CMK (cell line): ENCODE data around the gene PBX1.

Experiments used
- DNase-seq: peaks from one replicate; pipeline ENCODE4 v3.0.0-alpha.2; 2010; ENCODE audit warnings: low read depth

Gene PBX1

DNA sequence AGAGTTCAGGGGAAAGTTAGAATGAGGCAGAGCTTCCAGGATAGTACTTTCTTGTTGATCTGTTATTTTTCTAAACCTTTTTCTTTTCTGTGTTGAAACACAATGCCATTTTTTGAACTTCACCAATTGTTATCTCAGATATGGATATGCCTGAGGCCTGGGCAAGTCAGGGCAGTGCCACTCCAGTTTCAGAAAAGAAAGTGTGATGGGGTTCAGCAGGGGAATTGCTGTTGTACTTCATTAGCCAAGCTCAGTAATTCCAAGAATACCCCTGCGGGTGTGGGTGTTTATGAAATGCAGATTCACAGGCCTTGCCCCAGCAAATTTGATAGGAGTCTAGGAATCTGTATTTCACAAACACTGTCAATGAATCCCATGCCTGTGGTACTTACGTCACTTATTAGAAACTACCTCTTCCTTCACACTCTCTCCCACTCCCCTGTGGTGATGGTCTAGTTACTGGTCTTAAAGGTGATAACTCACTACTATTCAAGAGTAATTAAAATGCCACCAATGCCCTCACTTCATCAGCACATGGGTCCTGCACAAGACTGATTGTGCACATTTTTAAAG is 142.3 kb downstream of the PBX1 start:
- DNase-seq, result no peak

DNA sequence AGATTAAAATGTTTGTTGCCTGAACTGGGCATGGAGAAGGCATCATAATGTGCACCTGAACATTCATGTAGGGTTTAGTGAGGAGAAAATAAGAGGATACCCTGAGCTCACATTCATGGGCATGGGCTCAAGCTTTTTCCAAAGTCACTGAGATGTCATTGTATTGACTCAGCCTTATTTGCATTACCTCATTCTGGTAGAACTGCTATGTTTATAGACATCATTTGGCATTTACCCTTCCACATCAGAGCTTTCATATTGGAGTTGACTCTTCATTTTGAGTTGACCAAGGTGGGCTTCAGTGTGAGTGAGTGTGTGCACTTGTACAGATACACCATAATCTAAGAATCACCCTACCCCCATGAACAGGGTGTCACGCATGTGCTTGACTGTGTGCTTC is 143.2 kb downstream of the PBX1 start:
- DNase-seq, result no peak

- DNase-seq, result no peak
Measured at GRCh38 chr1:164702664-164703063, 143.7 kb downstream of the PBX1 start.

- DNase-seq, result no peak
Measured at GRCh38 chr1:164703463-164703862, 144.5 kb downstream of the PBX1 start.

DNA sequence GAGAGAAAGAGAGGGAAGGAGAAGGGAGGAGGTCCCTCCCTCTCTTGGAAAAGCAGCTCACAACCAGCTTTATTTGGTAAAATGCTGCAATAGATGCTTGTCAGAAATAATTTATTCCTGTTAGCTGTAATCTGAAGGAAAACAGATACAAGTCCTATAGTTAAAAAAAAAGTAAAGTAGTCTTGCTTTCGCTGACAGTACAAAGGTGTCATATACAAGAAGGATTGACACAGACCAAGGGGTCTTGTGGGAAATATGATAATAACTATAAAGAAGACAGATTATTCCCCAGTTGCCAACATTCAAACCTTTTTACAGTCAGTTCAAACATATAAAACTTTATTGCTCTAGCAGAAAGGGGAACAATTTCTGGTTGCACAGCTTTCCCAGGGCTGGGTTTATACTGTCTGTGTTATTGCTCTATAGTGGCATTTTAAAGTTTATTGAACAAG is 145.0 kb downstream of the PBX1 start:
- DNase-seq, result no peak

GRCh38 chr1:164704954-164705353 is 146.0 kb downstream of the PBX1 start:
- no peak for DNase-seq

- DNase-seq, result no peak
Measured at GRCh38 chr1:164706606-164706987, 147.6 kb downstream of the PBX1 start.

GRCh38 chr1:164707868-164708331 is 148.9 kb downstream of the PBX1 start:
- DNase-seq, result no peak

DNA sequence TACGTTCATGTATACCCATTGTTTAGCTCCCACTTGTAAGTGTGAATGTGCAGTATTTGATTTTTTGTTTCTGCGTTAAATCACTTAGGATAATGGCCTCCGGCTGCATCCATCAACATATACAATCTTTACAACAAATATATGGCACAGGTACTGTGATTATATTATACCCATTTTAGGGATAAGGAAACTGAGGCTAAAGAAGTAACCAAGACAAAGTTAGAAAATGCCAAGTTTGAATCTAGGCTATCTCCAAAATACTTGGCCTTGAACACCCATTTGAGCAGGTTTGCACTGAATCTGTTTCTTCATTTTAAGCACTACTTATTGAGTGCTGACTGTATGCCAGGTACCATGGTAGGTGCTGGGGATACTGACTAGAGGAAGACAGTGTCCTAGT is 149.6 kb downstream of the PBX1 start:
- DNase-seq, result no peak

DNA sequence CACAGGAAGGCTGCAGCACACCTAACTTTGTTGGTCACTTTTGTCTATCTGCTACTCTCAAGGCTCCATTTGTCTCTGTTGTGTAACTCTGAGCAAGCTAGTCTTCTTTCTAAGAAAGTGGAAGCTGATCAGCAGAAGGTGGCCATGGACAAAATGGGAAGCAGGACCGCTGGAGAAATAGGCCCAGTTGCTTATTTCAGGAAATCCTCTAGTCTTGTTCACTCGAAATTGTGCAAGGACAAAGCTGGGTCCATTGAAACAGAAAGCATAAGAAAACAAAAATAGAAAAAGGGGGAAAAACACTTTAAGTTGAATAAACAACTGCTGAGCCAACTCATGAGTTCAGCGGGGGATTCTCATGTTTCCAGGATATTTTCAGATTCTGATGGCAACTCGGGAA is 150.1 kb downstream of the PBX1 start:
- no peak for DNase-seq

- no peak for DNase-seq
Measured at GRCh38 chr1:164709541-164710278, 150.7 kb downstream of the PBX1 start.

DNA sequence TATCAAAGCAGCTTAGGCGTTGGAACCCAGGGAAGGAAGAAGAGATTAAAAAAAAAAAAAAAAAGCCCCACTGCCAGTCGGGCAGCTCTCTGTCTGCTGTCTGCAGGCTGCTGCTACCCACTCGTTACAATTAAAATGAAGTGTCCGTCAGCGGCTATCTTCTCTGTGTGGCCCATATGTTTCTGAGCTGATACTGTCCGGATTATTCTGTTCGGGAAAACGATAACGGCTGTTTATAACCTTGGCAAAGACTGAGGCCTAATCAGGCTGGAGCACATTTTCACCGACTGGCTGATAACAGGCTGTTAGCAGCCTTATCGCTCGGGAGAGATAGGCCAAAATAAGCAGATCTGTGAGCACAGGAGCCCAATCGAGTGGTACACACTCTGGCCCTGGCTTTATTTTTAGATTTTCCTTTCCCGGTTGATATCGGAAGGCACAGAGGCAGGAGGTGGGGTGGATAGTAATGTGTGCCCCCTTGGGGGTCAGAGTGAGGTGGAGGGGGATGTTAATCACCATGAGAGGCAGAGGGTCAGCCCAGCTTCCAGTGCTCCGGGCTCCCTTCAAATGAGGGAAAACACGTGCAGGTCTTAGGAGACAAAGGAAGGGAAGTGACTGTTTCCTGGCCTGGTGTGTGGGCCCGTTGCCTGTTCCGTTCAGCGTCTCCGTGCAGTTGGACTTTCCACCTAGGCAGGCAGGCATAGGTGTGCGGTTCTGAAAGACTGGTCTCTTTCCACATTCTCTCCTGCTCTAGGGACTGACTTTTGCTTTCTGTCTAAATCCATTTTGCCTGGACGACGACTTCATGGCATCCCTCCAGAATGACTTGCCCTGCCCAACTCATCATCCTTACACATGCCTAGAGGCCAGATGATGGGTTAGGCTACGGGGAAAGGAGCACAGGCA is 153.4 kb downstream of the PBX1 start:
- peak; percentile 99 for DNase-seq

DNA sequence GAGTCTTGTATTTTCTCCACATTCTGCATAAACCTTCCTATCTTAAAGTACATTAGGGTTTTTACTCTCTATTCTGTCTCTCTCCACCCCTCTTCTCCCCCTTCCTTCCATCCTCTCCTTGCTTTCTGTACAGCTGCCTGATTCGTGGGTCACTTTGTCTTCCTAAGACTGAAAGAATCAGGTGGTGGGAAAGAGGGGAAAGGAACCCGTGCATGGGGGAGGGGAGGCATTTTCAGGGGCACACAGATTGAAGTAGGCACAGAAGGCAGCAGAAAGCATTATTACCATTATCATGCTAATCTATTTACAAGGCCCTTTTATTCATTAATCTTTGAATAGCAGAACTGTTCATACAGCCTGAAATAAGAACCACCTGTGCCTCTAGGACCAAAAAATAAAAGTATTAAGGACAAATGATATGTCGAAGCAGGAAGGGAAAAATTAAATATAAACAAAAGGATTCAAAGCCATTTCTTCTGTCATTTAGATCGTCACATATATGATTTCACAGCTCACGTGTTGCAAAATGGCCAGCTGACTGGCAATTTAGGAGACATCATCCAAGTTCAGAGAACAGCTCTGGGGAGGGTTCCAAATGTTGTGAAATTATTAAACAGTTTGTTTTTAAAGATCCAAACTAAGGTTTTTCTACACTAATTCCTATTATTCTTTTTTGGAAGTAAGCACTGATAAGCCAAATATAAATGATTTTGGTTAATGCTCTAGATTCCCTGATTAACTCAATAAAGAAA is 154.6 kb downstream of the PBX1 start:
- DNase-seq, result no peak

- no peak for DNase-seq
Measured at GRCh38 chr1:164716992-164717703, 158.2 kb downstream of the PBX1 start.

- no peak for DNase-seq
Measured at GRCh38 chr1:164718821-164719220, 159.8 kb downstream of the PBX1 start.

DNA sequence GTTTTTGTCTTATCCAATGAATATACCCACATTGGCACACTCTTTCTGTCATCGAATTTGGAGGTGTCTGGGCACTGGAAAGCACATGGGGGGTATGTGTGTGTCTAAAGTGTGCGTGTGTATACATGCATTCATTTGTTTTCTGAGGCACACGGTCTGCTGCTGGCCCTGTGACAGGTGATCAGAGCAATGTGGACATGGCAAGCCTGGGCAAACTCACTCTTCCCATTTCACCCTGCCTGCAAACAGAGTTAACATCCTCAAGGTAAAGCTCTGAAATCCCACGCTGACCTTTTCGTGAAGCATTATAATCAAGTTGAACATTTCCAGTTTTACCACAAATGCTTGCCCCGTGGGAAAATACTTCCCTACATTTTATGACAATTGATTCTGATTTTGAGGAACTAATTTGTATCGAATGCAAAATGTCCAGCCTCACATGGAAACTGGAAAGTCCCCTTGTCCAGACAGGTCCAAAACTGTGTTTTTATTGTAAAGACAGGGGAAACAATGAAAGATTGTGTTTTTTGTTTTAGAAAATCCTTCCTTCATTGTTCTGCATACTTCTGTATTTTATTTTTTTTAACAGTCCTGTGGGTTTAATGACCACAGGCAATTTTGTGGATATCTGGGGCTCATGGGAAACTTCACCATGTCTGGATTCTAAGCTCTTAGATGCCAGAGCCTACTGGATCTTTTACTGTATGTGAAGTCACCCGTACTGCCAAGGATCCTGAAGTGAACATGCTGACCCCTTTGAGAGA is 160.9 kb downstream of the PBX1 start:
- DNase-seq, result no peak

DNA sequence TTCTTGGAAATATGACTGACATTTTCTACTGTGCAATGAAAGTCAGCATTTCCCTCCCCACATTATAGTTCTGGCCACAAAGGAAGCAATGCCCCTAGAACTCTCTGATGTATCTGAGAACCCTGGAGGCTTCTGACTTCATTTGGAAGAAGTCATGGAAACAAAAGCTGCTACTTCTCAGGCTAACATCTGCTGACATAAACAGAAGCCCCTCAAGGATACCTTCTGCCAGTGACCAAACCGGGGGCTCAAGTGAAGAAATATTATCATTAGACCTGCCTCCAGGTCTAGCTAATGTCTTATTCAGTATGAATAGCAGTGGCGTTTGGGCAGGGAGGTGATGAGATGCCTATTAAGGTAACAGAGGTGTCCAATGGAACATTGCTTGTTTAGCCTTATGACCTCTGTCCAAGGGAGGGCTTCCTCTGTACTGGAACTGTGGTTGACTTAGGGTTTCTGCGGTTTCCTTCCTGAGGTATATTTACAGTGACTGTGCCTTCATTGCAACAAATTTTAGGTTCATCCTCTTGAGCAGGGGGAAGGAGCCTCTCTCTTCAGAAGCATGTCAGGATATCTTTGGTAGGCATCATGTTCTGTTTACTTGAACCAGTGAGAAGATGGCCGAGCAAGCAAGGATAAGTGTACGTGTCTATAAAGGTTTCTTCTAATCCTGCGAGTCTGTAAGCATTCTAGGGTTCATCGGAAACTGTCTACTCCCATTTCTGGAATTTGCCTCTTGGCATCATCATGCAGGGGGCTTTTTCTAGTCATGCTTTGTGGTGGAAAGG is 161.7 kb downstream of the PBX1 start:
- peak; percentile 43 for DNase-seq

DNA sequence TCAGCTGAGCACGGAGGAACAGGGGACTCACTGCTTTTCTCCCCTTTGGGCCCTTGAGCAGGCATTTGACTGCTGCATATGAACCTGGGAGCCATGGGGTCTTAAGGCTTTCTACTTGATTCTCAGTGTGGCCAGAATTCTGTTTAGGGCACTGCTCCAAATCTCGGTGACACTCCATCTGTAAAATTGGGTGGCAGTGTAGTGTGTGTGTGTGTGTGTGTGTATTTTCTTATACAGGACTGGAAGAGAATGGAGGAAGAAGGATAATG is 162.2 kb downstream of the PBX1 start:
- no peak for DNase-seq

DNA sequence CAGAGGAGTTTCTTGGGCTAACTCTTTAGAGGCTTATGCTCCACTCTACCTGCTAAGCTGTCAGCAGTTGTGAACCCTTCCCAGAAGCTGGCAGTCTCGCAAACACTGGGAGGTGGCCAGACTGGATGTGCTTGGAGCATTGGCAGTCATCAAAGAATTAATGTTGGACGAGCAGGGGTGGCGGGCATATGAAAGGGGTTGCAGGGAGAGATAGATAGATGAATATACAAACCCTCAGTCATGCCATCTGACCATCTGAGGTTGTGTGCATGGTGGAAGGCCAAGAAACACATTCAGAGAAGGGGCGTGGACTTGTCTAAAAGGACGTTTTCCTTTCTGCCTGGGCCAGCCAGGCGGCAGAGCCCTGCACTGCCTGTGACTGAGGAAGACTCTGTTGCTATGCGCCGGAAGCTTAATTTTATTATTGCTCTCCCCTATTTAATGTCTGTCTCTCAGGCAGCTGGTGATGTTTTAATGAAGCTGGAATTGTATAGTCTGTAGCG is 164.4 kb downstream of the PBX1 start:
- DNase-seq, result no peak

DNA sequence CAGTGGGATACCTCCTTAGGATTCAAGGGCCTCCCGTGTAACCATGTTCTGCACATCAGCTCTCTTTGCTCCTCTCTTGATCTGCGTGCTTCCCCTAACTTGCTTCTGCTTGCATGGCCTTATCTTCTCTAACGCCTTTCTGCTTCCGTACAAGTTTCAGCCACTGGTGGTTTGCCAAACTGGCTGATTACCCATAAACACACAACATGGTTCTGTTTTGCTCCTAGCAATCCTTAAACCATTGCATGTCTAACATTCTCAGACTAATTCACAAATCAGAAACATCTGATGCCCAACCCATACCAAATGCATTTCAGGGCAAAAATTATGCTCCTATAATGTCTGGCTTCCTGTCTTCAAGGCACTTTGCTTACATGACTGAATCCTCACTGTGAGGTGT is 166.4 kb downstream of the PBX1 start:
- DNase-seq, result no peak
